ENCODE measurements around the gene MXRA8. TPM values are rescaled to one million over a fixed set of nuclear protein-coding genes. Genes with fewer than 3 reads are reported as not detected.
A peak's percentile ranks its signal among the peaks of the same experiment; 100 is the strongest.
"Not testable (repeated sequence)": the region's sequence is repeated elsewhere in the genome, so short reads cannot be mapped to it uniquely, and the experiment has no call there.

MXRA8 gene
- total RNA-seq, 1 experiment from 2014 or later, result 25.3 TPM

GRCh38 chr1:1318777-1319645 is 39.3 kb downstream of the MXRA8 start:
- Histone ChIP-seq H3K4me2 (ENCODE audit: low read length) (no peak overlapping the region), H2AFZ (ENCODE audit: low read length) (no peak overlapping the region), H3K9ac (ENCODE audit: low read length) (no peak overlapping the region), H3K9me2 (replicated peaks; ENCODE audit: low read length) (no peaks in the 10 kb centered on the region), H3K9me3 (ENCODE audit: low read length) (no peaks in the 10 kb centered on the region), H3F3A (ENCODE audit: low read length, unreplicated experiment) (peaks cover 9% of the 10 kb centered on the region), H3K27me3 (ENCODE audit: low read length) (no peaks in the 10 kb centered on the region), H3K36me3 (ENCODE audit: low read depth, low read length) (peaks cover 33% of the 10 kb centered on the region), H3K79me2 (ENCODE audit: low read length) (peaks cover 82% of the 10 kb centered on the region), H3K27ac (ENCODE audit: low read length) (peak overlapping the region; percentile 60), H3K4me1 (ENCODE audit: insufficient read depth, low read length) (peaks cover 40% of the 10 kb centered on the region), H4K20me1 (ENCODE audit: low read length) (peaks cover 29% of the 10 kb centered on the region), H3K4me3 (ENCODE audit: low read length) (no peak overlapping the region)
- intact Hi-C loops (cut with micrococcal nuclease), result loop anchor here (1.0 kb wide), 1 partner anchor 25 kb away; no protein-coding TSS in a partner anchor
- DNase-seq, result no peak
- BruUV-seq (replicated peaks), result no TSS peak
- ChIA-PET CTCF (interaction anchor here (0.6 kb wide), 1 partner anchor 19 kb away, joined by 3 read pairs; no protein-coding TSS in a partner anchor), POLR2A (ENCODE audit: unreplicated experiment) (interaction anchor here (0.6 kb wide), 1 partner anchor 9 kb away, joined by 3 read pairs; no protein-coding TSS in a partner anchor)
- no peak for ATAC-seq
- TF ChIP-seq EZH2phosphoT487 (IDR thresholded peaks at IDR 0.05; ENCODE audit: borderline replicate concordance, low read length), result no peak

GRCh38 chr1:1318131-1318652 is 40.2 kb downstream of the MXRA8 start:
- TF ChIP-seq EZH2phosphoT487 (IDR thresholded peaks at IDR 0.05; ENCODE audit: borderline replicate concordance, low read length), result no peak
- no peak for TF ChIP-seq CTCF (conservative IDR thresholded peaks at IDR 0.05; ENCODE audit: low read depth, low read length)
- TF ChIP-seq EZH2 (IDR thresholded peaks at IDR 0.05; ENCODE audit: low read length, unreplicated experiment), result no peak
- Histone ChIP-seq H3K9me2 (replicated peaks; ENCODE audit: low read length) (no peaks in the 10 kb centered on the region), H3K9me3 (ENCODE audit: low read length) (no peaks in the 10 kb centered on the region), H3K4me3 (ENCODE audit: low read length) (no peak overlapping the region), H3F3A (ENCODE audit: low read length, unreplicated experiment) (peaks cover 9% of the 10 kb centered on the region), H3K36me3 (ENCODE audit: low read depth, low read length) (peaks cover 41% of the 10 kb centered on the region), H3K79me2 (ENCODE audit: low read length) (peaks cover 78% of the 10 kb centered on the region), H3K27me3 (ENCODE audit: low read length) (no peaks in the 10 kb centered on the region), H4K20me1 (ENCODE audit: low read length) (peaks cover 25% of the 10 kb centered on the region), H3K4me2 (ENCODE audit: low read length) (peak overlapping the region; percentile 68), H3K9ac (ENCODE audit: low read length) (no peak overlapping the region), H3K27ac (ENCODE audit: low read length) (peak overlapping the region; percentile 60), H2AFZ (ENCODE audit: low read length) (no peak overlapping the region), H3K4me1 (ENCODE audit: insufficient read depth, low read length) (peaks cover 35% of the 10 kb centered on the region)
- TSS peak; percentile 9 for BruUV-seq (replicated peaks)
- peak; percentile 99 for DNase-seq
- POLR2A ChIA-PET (ENCODE audit: unreplicated experiment), result interaction anchor here (0.6 kb wide), 1 partner anchor 9 kb away, joined by 3 read pairs; no protein-coding TSS in a partner anchor
- CTCF ChIA-PET, result interaction anchor here (0.6 kb wide), 1 partner anchor 20 kb away, joined by 3 read pairs; no protein-coding TSS in a partner anchor
- intact Hi-C loops (cut with micrococcal nuclease), result loop anchor here (1.0 kb wide), 1 partner anchor 26 kb away; no protein-coding TSS in a partner anchor
- ATAC-seq, result peak; percentile 92

GRCh38 chr1:1317420-1317819 is 40.9 kb downstream of the MXRA8 start:
- Histone ChIP-seq H3K9ac (ENCODE audit: low read length) (no peak overlapping the region), H3K4me3 (ENCODE audit: low read length) (no peak overlapping the region), H3K9me2 (replicated peaks; ENCODE audit: low read length) (no peaks in the 10 kb centered on the region), H3K27me3 (ENCODE audit: low read length) (no peaks in the 10 kb centered on the region), H3K4me2 (ENCODE audit: low read length) (peak overlapping the region; percentile 68; the same call in 1 of the 2 replicates), H3F3A (ENCODE audit: low read length, unreplicated experiment) (peaks cover 9% of the 10 kb centered on the region), H4K20me1 (ENCODE audit: low read length) (peaks cover 21% of the 10 kb centered on the region), H3K36me3 (ENCODE audit: low read depth, low read length) (peaks cover 48% of the 10 kb centered on the region), H2AFZ (ENCODE audit: low read length) (no peak overlapping the region), H3K79me2 (ENCODE audit: low read length) (peaks cover 71% of the 10 kb centered on the region), H3K9me3 (ENCODE audit: low read length) (no peaks in the 10 kb centered on the region), H3K27ac (ENCODE audit: low read length) (peak overlapping the region; percentile 60), H3K4me1 (ENCODE audit: insufficient read depth, low read length) (peaks cover 30% of the 10 kb centered on the region)
- POLR2A ChIA-PET (ENCODE audit: unreplicated experiment), result no interaction called here
- BruUV-seq (replicated peaks), result TSS peak; percentile 23
- DNase-seq, result no peak
- ATAC-seq, result no peak
- CTCF ChIA-PET, result no interaction called here
- intact Hi-C loops (cut with micrococcal nuclease), result no loop called here
- TF ChIP-seq EZH2phosphoT487 (IDR thresholded peaks at IDR 0.05; ENCODE audit: borderline replicate concordance, low read length), result no peak

- CTCF ChIA-PET; H3K4me3 ChIP-seq (ENCODE audit: low read length); intact Hi-C loops (cut with micrococcal nuclease); DNase-seq; BruUV-seq (replicated peaks); H3K9me2 ChIP-seq (replicated peaks; ENCODE audit: low read length); POLR2A ChIA-PET (ENCODE audit: unreplicated experiment); H2AFZ ChIP-seq (ENCODE audit: low read length); ATAC-seq; H4K20me1 ChIP-seq (ENCODE audit: low read length); H3K27me3 ChIP-seq (ENCODE audit: low read length); H3K9ac ChIP-seq (ENCODE audit: low read length); H3F3A ChIP-seq (ENCODE audit: low read length, unreplicated experiment); H3K27ac ChIP-seq (ENCODE audit: low read length); H3K9me3 ChIP-seq (ENCODE audit: low read length); H3K4me2 ChIP-seq (ENCODE audit: low read length): not testable (repeated sequence)
- Histone ChIP-seq H3K79me2 (ENCODE audit: low read length) (peaks cover 60% of the 10 kb centered on the region), H3K4me1 (ENCODE audit: insufficient read depth, low read length) (peaks cover 30% of the 10 kb centered on the region), H3K36me3 (ENCODE audit: low read depth, low read length) (peaks cover 54% of the 10 kb centered on the region)
Measured at GRCh38 chr1:1316199-1316598, 42.2 kb downstream of the MXRA8 start.

All from PC-3 (cell line).